ENCODE results near the gene HOXB9. TPM values are rescaled to one million over a fixed set of nuclear protein-coding genes. Genes with fewer than 3 reads are reported as not detected.

The HOXB9 gene
- total RNA-seq, 1 experiment from 2014 or later = 0.24 TPM

DNA sequence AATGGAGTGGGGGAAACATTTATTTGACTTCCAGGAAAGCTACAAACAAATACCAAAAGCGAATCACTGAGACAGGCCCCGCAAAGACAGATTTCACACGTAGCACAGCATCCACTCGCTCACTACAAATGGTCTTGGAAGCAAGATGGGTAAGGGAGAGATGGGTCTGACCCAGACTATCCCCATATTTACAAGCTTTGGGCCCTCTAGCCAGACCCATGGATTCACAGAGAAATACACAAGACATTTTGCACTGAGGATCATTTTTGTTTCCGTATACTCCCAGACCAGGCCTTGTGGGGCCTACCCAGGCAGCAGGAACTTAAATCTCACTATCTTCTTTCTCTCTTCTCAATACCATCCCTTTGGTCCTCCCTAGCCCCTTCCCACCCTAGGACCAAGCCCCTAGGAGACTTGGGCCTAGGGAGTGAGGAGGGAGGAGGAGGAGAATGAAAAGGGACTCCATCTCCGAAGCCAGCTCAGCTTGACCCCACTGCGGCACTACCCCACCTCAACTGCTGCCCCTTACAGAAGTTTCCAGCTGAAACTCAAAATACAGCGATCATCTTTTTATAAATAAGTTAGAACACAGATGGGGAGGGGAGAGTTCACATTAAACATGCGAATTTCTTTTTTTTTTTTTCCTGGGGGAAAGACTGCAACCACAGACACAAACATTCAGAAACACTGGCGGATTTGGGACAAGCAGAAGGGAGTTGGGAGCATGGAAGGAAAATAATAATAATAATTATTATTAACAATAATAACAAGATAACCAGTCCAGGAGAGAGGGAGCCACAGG lies 34.7 kb downstream of the HOXB9 start:
- no peaks in the 10 kb centered on the region for H3K9me3 Mint-ChIP-seq
- ATAC-seq = no peak
- no peak overlapping the region for H3K27ac Mint-ChIP-seq
- peaks cover 46% of the 10 kb centered on the region for H3K4me1 Mint-ChIP-seq
- TF ChIP-seq, protein P1, sequence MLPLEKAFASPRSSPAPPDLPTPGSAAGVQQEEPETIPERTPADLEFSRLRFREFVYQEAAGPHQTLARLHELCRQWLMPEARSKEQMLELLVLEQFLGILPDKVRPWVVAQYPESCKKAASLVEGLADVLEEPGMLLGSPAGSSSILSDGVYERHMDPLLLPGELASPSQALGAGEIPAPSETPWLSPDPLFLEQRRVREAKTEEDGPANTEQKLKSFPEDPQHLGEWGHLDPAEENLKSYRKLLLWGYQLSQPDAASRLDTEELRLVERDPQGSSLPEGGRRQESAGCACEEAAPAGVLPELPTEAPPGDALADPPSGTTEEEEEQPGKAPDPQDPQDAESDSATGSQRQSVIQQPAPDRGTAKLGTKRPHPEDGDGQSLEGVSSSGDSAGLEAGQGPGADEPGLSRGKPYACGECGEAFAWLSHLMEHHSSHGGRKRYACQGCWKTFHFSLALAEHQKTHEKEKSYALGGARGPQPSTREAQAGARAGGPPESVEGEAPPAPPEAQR (CRISPR knock-in tag; IDR thresholded peaks at IDR 0.05) = no peak
- no peak for TF ChIP-seq ZNF317 (CRISPR knock-in tag; IDR thresholded peaks at IDR 0.05; ENCODE audit: borderline replicate concordance, low read depth)
- TF ChIP-seq JUN (CRISPR knock-in tag; IDR thresholded peaks at IDR 0.05) = no peak
- TF ChIP-seq, protein P2, sequence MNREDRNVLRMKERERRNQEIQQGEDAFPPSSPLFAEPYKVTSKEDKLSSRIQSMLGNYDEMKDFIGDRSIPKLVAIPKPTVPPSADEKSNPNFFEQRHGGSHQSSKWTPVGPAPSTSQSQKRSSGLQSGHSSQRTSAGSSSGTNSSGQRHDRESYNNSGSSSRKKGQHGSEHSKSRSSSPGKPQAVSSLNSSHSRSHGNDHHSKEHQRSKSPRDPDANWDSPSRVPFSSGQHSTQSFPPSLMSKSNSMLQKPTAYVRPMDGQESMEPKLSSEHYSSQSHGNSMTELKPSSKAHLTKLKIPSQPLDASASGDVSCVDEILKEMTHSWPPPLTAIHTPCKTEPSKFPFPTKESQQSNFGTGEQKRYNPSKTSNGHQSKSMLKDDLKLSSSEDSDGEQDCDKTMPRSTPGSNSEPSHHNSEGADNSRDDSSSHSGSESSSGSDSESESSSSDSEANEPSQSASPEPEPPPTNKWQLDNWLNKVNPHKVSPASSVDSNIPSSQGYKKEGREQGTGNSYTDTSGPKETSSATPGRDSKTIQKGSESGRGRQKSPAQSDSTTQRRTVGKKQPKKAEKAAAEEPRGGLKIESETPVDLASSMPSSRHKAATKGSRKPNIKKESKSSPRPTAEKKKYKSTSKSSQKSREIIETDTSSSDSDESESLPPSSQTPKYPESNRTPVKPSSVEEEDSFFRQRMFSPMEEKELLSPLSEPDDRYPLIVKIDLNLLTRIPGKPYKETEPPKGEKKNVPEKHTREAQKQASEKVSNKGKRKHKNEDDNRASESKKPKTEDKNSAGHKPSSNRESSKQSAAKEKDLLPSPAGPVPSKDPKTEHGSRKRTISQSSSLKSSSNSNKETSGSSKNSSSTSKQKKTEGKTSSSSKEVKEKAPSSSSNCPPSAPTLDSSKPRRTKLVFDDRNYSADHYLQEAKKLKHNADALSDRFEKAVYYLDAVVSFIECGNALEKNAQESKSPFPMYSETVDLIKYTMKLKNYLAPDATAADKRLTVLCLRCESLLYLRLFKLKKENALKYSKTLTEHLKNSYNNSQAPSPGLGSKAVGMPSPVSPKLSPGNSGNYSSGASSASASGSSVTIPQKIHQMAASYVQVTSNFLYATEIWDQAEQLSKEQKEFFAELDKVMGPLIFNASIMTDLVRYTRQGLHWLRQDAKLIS (CRISPR knock-in tag; IDR thresholded peaks at IDR 0.05; ENCODE audit: borderline replicate concordance) = no peak
- no peak for DNase-seq (ENCODE audit: low spot score)
- peaks cover 100% of the 10 kb centered on the region; the same call in 1 of the 2 replicates for H3K27me3 Mint-ChIP-seq (ENCODE audit: low read depth)
- H3K4me3 Mint-ChIP-seq = no peak overlapping the region
- POLR2A ChIA-PET = no interaction called here
- CTCF ChIA-PET = interaction anchor here (1.0 to 2.5 kb wide), 6 partner anchors 10 to 255 kb away, joined by 3 to 15 read pairs (median 8); no protein-coding TSS in a partner anchor
- peaks cover 2% of the 10 kb centered on the region; the same call in 1 of the 2 replicates for H3K36me3 Mint-ChIP-seq

DNA sequence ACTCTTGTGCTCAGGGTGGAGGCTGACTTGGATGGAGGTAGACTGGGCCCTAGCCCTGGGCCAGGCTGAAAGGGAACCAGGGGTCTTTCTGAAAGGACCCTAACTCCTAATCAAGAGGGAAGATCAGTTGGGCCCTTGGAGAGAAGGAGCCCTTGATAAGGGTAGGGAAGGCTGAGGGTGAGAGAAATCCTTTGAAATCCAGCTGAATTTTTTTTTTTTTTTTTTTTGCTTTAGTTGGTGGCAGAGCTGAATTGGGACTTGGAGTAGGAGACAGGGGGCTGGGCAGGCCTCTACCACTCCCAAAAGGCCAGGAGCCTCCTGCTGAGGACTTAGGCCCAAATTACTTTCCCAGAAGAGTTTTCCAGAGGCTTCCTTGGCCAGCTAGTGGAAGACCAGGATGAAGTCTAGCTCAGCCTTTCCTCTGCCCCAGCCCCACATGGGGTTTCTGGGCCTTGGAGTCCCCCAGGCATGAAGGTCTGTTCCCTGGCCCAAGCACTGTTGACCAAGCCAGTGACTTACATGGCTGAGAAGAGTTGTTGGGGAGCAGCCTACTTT lies 35.5 kb downstream of the HOXB9 start:
- DNase-seq (ENCODE audit: low spot score) (no peak), ATAC-seq (no peak)
- no peak overlapping the region for H3K4me3 Mint-ChIP-seq
- H3K36me3 Mint-ChIP-seq = no peaks in the 10 kb centered on the region
- H3K27me3 Mint-ChIP-seq (ENCODE audit: low read depth) = peaks cover 100% of the 10 kb centered on the region; the same call in 1 of the 2 replicates
- H3K9me3 Mint-ChIP-seq = no peaks in the 10 kb centered on the region
- H3K27ac Mint-ChIP-seq = no peak overlapping the region
- peaks cover 49% of the 10 kb centered on the region for H3K4me1 Mint-ChIP-seq
- CTCF ChIA-PET = interaction anchor here (0.6 to 1.6 kb wide), 6 partner anchors 11 to 44 kb away, joined by 3 to 5 read pairs (median 4); no protein-coding TSS in a partner anchor
- POLR2A ChIA-PET = no interaction called here
- TF ChIP-seq ZNF121 (CRISPR knock-in tag; IDR thresholded peaks at IDR 0.05) = no peak
- TF ChIP-seq MXD4 (CRISPR knock-in tag; IDR thresholded peaks at IDR 0.05; ENCODE audit: borderline replicate concordance) = no peak
- no peak for TF ChIP-seq ESRRA (CRISPR knock-in tag; IDR thresholded peaks at IDR 0.05; ENCODE audit: borderline replicate concordance)
- no peak for TF ChIP-seq ZNF317 (CRISPR knock-in tag; IDR thresholded peaks at IDR 0.05; ENCODE audit: borderline replicate concordance, low read depth)
- TF ChIP-seq ZNF232 (CRISPR knock-in tag; IDR thresholded peaks at IDR 0.05) = no peak
- TF ChIP-seq NFATC4 (CRISPR knock-in tag; IDR thresholded peaks at IDR 0.05) = no peak
- no peak for TF ChIP-seq GRHL2 (CRISPR knock-in tag; IDR thresholded peaks at IDR 0.05; ENCODE audit: insufficient replicate concordance, severe bottlenecking)
- no peak for TF ChIP-seq ZNF138 (CRISPR knock-in tag; conservative IDR thresholded peaks at IDR 0.05)
- TF ChIP-seq, protein P3, sequence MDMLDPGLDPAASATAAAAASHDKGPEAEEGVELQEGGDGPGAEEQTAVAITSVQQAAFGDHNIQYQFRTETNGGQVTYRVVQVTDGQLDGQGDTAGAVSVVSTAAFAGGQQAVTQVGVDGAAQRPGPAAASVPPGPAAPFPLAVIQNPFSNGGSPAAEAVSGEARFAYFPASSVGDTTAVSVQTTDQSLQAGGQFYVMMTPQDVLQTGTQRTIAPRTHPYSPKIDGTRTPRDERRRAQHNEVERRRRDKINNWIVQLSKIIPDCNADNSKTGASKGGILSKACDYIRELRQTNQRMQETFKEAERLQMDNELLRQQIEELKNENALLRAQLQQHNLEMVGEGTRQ (CRISPR knock-in tag; IDR thresholded peaks at IDR 0.05) = no peak
- TF ChIP-seq, protein P4, sequence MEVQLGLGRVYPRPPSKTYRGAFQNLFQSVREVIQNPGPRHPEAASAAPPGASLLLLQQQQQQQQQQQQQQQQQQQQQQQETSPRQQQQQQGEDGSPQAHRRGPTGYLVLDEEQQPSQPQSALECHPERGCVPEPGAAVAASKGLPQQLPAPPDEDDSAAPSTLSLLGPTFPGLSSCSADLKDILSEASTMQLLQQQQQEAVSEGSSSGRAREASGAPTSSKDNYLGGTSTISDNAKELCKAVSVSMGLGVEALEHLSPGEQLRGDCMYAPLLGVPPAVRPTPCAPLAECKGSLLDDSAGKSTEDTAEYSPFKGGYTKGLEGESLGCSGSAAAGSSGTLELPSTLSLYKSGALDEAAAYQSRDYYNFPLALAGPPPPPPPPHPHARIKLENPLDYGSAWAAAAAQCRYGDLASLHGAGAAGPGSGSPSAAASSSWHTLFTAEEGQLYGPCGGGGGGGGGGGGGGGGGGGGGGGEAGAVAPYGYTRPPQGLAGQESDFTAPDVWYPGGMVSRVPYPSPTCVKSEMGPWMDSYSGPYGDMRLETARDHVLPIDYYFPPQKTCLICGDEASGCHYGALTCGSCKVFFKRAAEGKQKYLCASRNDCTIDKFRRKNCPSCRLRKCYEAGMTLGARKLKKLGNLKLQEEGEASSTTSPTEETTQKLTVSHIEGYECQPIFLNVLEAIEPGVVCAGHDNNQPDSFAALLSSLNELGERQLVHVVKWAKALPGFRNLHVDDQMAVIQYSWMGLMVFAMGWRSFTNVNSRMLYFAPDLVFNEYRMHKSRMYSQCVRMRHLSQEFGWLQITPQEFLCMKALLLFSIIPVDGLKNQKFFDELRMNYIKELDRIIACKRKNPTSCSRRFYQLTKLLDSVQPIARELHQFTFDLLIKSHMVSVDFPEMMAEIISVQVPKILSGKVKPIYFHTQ (CRISPR knock-in tag; IDR thresholded peaks at IDR 0.05) = no peak
- no peak for TF ChIP-seq NR1H2 (CRISPR knock-in tag; IDR thresholded peaks at IDR 0.05)
- TF ChIP-seq, protein P5, sequence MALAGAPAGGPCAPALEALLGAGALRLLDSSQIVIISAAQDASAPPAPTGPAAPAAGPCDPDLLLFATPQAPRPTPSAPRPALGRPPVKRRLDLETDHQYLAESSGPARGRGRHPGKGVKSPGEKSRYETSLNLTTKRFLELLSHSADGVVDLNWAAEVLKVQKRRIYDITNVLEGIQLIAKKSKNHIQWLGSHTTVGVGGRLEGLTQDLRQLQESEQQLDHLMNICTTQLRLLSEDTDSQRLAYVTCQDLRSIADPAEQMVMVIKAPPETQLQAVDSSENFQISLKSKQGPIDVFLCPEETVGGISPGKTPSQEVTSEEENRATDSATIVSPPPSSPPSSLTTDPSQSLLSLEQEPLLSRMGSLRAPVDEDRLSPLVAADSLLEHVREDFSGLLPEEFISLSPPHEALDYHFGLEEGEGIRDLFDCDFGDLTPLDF (CRISPR knock-in tag; IDR thresholded peaks at IDR 0.05) = no peak
- no peak for TF ChIP-seq KAT7 (CRISPR knock-in tag; IDR thresholded peaks at IDR 0.05; ENCODE audit: borderline replicate concordance)
- TF ChIP-seq, protein P6, sequence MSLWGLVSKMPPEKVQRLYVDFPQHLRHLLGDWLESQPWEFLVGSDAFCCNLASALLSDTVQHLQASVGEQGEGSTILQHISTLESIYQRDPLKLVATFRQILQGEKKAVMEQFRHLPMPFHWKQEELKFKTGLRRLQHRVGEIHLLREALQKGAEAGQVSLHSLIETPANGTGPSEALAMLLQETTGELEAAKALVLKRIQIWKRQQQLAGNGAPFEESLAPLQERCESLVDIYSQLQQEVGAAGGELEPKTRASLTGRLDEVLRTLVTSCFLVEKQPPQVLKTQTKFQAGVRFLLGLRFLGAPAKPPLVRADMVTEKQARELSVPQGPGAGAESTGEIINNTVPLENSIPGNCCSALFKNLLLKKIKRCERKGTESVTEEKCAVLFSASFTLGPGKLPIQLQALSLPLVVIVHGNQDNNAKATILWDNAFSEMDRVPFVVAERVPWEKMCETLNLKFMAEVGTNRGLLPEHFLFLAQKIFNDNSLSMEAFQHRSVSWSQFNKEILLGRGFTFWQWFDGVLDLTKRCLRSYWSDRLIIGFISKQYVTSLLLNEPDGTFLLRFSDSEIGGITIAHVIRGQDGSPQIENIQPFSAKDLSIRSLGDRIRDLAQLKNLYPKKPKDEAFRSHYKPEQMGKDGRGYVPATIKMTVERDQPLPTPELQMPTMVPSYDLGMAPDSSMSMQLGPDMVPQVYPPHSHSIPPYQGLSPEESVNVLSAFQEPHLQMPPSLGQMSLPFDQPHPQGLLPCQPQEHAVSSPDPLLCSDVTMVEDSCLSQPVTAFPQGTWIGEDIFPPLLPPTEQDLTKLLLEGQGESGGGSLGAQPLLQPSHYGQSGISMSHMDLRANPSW (CRISPR knock-in tag; conservative IDR thresholded peaks at IDR 0.05; ENCODE audit: low read depth) = no peak
- TF ChIP-seq ZNF416 (CRISPR knock-in tag; IDR thresholded peaks at IDR 0.05) = no peak

All from WTC11 (cell line).